SK-N-SH (cell line): ENCODE measurements around the gene ZDHHC14. TPM values are rescaled to one million over a fixed set of nuclear protein-coding genes. Genes with fewer than 3 reads are reported as not detected.

Experiments used
- CTCF ChIA-PET: fragments of 300-600, 350-600 bp; formaldehyde crosslinking; extraction: SDS; loops from one replicate; lab custom pipeline; 2021; lab: Yijun Ruan, JAX
- POLR2A ChIA-PET: fragments of 350-600 bp; sonication (Branson Sonifier 250); formaldehyde crosslinking; extraction: SDS; loops from one replicate; lab custom pipeline; 2020; ENCODE audit warnings: antibody characterized with exemption, inconsistent platforms; lab: Yijun Ruan, JAX
- DNase-seq: peaks from one replicate; pipeline ENCODE4 v3.0.0; 2012
- H2AFZ ChIP-seq: fragments of 200-600 bp; sonication (generic); 2 replicates; pipeline ENCODE4 v1.8.1; 2016; ENCODE audit warnings: antibody characterized with exemption, mild to moderate bottlenecking, low read depth
- H3F3A ChIP-seq: fragments of 200-600 bp; sonication (generic); replicated peaks from 2 replicates; pipeline ENCODE3; 2016; ENCODE audit warnings: antibody characterized with exemption, mild to moderate bottlenecking; ENCODE audit not compliant: insufficient read depth
- H3K27ac ChIP-seq, 2 experiments: fragments of 200-500 bp in 1 of 2; fragments of 200-600 bp in 1 of 2; sonication (Bioruptor generic) in 1 of 2; sonication (generic), shearing (Covaris generic) in 1 of 2; 2 replicates each; pipeline versions ENCODE4 v1.5.1 to v1.6.1; 2014 to 2016; ENCODE audit warnings: low read depth in 2 of 2, inconsistent platforms in 1 of 2, low read length in 1 of 2, mild to moderate bottlenecking in 1 of 2, mixed read lengths in 1 of 2
- H3K27me3 ChIP-seq: fragments of 200-600 bp; sonication (generic), shearing (Covaris generic); 2 replicates; pipeline ENCODE4 v1.6.1; 2016; ENCODE audit warnings: mixed run types; ENCODE audit not compliant: insufficient read depth
- H3K36me3 ChIP-seq, 2 experiments: fragments of 200-500 bp in 1 of 2; fragments of 200-600 bp in 1 of 2; sonication (Bioruptor generic) in 1 of 2; sonication (generic) in 1 of 2; replicated peaks in 1 of 2; 2 replicates each; pipeline versions ENCODE3 to v1.5.1; 2014 to 2016; ENCODE audit warnings: low read length in 1 of 2, mild to moderate bottlenecking in 1 of 2; ENCODE audit not compliant: insufficient read depth in 2 of 2, control insufficient read depth in 1 of 2
- H3K4me1 ChIP-seq, 2 experiments: fragments of 200-500 bp in 1 of 2; fragments of 200-600 bp in 1 of 2; sonication (Bioruptor generic) in 1 of 2; sonication (generic), shearing (Covaris generic) in 1 of 2; 2 replicates each; pipeline versions ENCODE4 v1.5.1 to v1.6.1; 2014 to 2016; ENCODE audit warnings: low read depth in 1 of 2, low read length in 1 of 2, mixed run types in 1 of 2; ENCODE audit not compliant: insufficient read depth in 2 of 2, control insufficient read depth in 1 of 2
- H3K4me2 ChIP-seq: fragments of 200-600 bp; sonication (generic), shearing (Covaris generic); 2 replicates; pipeline ENCODE4 v1.6.1; 2017; ENCODE audit warnings: mixed run types
- H3K4me3 ChIP-seq, 2 experiments: fragments of 200-500 bp in 1 of 2; fragments of 200-600 bp in 1 of 2; sonication (Bioruptor generic) in 1 of 2; sonication (generic), shearing (Covaris generic) in 1 of 2; 2 replicates each; pipeline versions ENCODE4 v1.5.1 to v1.8.1; 2014 to 2016; ENCODE audit warnings: low read depth in 2 of 2, inconsistent platforms in 1 of 2, low read length in 1 of 2, mild to moderate bottlenecking in 1 of 2, mixed read lengths in 1 of 2, moderate library complexity in 1 of 2
- H3K79me2 ChIP-seq: fragments of 200-600 bp; sonication (generic); 2 replicates; pipeline ENCODE4 v1.8.1; 2017; ENCODE audit warnings: mild to moderate bottlenecking; ENCODE audit not compliant: insufficient read depth
- H3K9ac ChIP-seq: fragments of 200-600 bp; sonication (generic); 2 replicates; pipeline ENCODE4 v1.6.1; 2017; ENCODE audit warnings: mixed run types
- H3K9me2 ChIP-seq: fragments of 200-600 bp; sonication (generic); 2 replicates; pipeline ENCODE4 v1.6.1; 2017; ENCODE audit warnings: mixed run types
- H3K9me3 ChIP-seq: fragments of 200-600 bp; sonication (generic); 2 replicates; pipeline ENCODE4 v1.6.1; 2017; ENCODE audit warnings: mixed run types, mild to moderate bottlenecking, moderate library complexity
- H4K20me1 ChIP-seq: fragments of 200-600 bp; sonication (generic); 2 replicates; pipeline ENCODE4 v1.6.1; 2017; ENCODE audit warnings: mild to moderate bottlenecking, mixed run types; ENCODE audit not compliant: insufficient read depth
- CHD2 ChIP-seq: fragments of 150-350 bp; IDR thresholded peaks from 2 replicates; pipeline ENCODE4 v1.6.1; 2018; ENCODE audit warnings: low read length; ENCODE audit not compliant: partially characterized antibody
- ELF1 ChIP-seq: IDR thresholded peaks from 2 replicates; pipeline ENCODE4 v1.4.0; 2012
- EP300 ChIP-seq, 2 experiments: IDR thresholded peaks; 2 replicates each; pipeline versions ENCODE4 v1.4.0 to v1.6.1; 2012; ENCODE audit warnings: borderline replicate concordance in 1 of 2, low read depth in 1 of 2, low read length in 1 of 2
- FOSL2 ChIP-seq: IDR thresholded peaks from 2 replicates; pipeline ENCODE4 v1.4.0; 2012; ENCODE audit warnings: low read depth, mild to moderate bottlenecking, moderate library complexity, borderline replicate concordance
- FOXM1 ChIP-seq: IDR thresholded peaks from 2 replicates; pipeline ENCODE4 v1.4.0; 2012; ENCODE audit warnings: low read depth, mild to moderate bottlenecking
- GATA2 ChIP-seq: sonication (generic); formaldehyde crosslinking; IDR thresholded peaks from 2 replicates; pipeline ENCODE4 v1.5.0; 2020; ENCODE audit warnings: mild to moderate bottlenecking, missing genetic modification reagents
- MAX ChIP-seq: IDR thresholded peaks from 2 replicates; pipeline ENCODE4 v1.4.0; 2012; ENCODE audit warnings: low read depth
- NFIC ChIP-seq: IDR thresholded peaks from 2 replicates; pipeline ENCODE4 v1.4.0; 2012; ENCODE audit warnings: borderline replicate concordance
- PBX3 ChIP-seq: IDR thresholded peaks from 2 replicates; pipeline ENCODE4; 2012
- POLR2AphosphoS5 ChIP-seq: IDR thresholded peaks from 2 replicates; pipeline ENCODE4 v1.6.1; 2012; ENCODE audit warnings: low read depth, low read length
- REST ChIP-seq: IDR thresholded peaks from 2 replicates; pipeline ENCODE4 v1.6.1; 2012; ENCODE audit warnings: mild to moderate bottlenecking, low read depth, low read length, moderate library complexity
- RFX5 ChIP-seq: IDR thresholded peaks from 2 replicates; pipeline ENCODE4 v1.6.1; 2012; ENCODE audit warnings: mild to moderate bottlenecking, improper control_type of control experiment, low read length
- TAF1 ChIP-seq: IDR thresholded peaks from 2 replicates; pipeline ENCODE4 v1.6.1; 2012; ENCODE audit warnings: low read depth, mild to moderate bottlenecking, low read length, moderate library complexity, borderline replicate concordance
- TCF12 ChIP-seq: IDR thresholded peaks from 2 replicates; pipeline ENCODE4 v1.4.0; 2012
- TEAD4 ChIP-seq: IDR thresholded peaks from 2 replicates; pipeline ENCODE4 v1.4.0; 2012; ENCODE audit warnings: mild to moderate bottlenecking, borderline replicate concordance; ENCODE audit not compliant: insufficient read depth
- USF1 ChIP-seq: IDR thresholded peaks from 2 replicates; pipeline ENCODE4 v1.4.0; 2012; ENCODE audit warnings: low read depth, borderline replicate concordance
- YY1 ChIP-seq: IDR thresholded peaks from 2 replicates; pipeline ENCODE4 v1.4.0; 2012; ENCODE audit warnings: low read depth, mild to moderate bottlenecking
- ZBTB33 ChIP-seq: IDR thresholded peaks from 2 replicates; pipeline ENCODE4 v1.4.0; 2012; ENCODE audit warnings: low read depth, borderline replicate concordance
- WGBS: methylation state at CpG from one replicate; pipeline ENCODE4 v1.1.6; 2017; ENCODE audit warnings: low lambda C conversion rate; 5-methylcytosine and 5-hydroxymethylcytosine counted together
- polyA plus RNA-seq, 3 experiments: library from polyadenylated mRNA; depleted of rRNA; stranded (reverse); fragments of >200 nt; gene quantifications; 2 replicates each; pipeline ENCODE4 v1.2.3, GENCODE V29; 2012

Gene ZDHHC14
- polyA plus RNA-seq, 1 of the 3 experiments (the other 2 are of a cell fraction): 5.4 TPM

- no peaks in the 10 kb centered on the region for H3K27me3 ChIP-seq
- H3K4me3 ChIP-seq: no peak overlapping the region
- no peaks in the 10 kb centered on the region for H3F3A ChIP-seq
- peaks cover 0 to 6% of the 10 kb centered on the region in 2 experiments; a peak in 1 of 4 replicates for H3K4me1 ChIP-seq
- no peaks in the 10 kb centered on the region for H3K79me2 ChIP-seq
- no peaks in the 10 kb centered on the region for H3K9me3 ChIP-seq
- no peak overlapping the region for H3K9ac ChIP-seq
- DNase-seq: no peak
- H2AFZ ChIP-seq: no peak overlapping the region
- TF ChIP-seq USF1: no peak
- no peak for TF ChIP-seq RFX5
- no peak for TF ChIP-seq NFIC
- no peak for TF ChIP-seq TCF12
- TF ChIP-seq TEAD4: no peak
- no peak for TF ChIP-seq ZBTB33
- no peak for TF ChIP-seq FOXM1
- TF ChIP-seq PBX3: no peak
- TF ChIP-seq ELF1: no peak
- TF ChIP-seq CHD2: no peak
- no peak for TF ChIP-seq REST
- no peak for TF ChIP-seq GATA2
- no peak for TF ChIP-seq TAF1
- TF ChIP-seq FOSL2: no peak
- TF ChIP-seq POLR2AphosphoS5: no peak
- TF ChIP-seq MAX: no peak
- no peak for TF ChIP-seq EP300 (IDR thresholded peaks at IDR 0.05; ENCODE audit: borderline replicate concordance in 1 of 2, low read depth in 1 of 2, low read length in 1 of 2)
- no peak for TF ChIP-seq YY1
- CTCF ChIA-PET: no interaction called here
- no peaks in the 10 kb centered on the region for H4K20me1 ChIP-seq
- POLR2A ChIA-PET: no interaction called here
- H3K27ac ChIP-seq: no peak overlapping the region
- WGBS: 90% methylated on average over 5 of the region's 11 CpGs
- H3K4me2 ChIP-seq: no peak overlapping the region
- no peaks in the 10 kb centered on the region for H3K36me3 ChIP-seq
- no peaks in the 10 kb centered on the region for H3K9me2 ChIP-seq
Measured at GRCh38 chr6:157562997-157563396, 182.0 kb downstream of the ZDHHC14 start.
